Esophagus squamous epithelium (tissue), 5 donors: ENCODE data around the gene SACM1L. TPM values are rescaled to one million over a fixed set of nuclear protein-coding genes. Genes with fewer than 3 reads are reported as not detected.

Experiments
- DNase-seq: peaks from one replicate; lab custom pipeline; 2025; lab: John Stamatoyannopoulos, UW
- H3K27ac ChIP-seq, 4 donors: fragments of 200-600 bp; sonication (generic); one replicate each; pipeline ENCODE4 v1.5.1; 2016 to 2019; ENCODE audit warnings: mild to moderate bottlenecking in 1 of 4
- H3K27me3 ChIP-seq, 4 donors: fragments of 200-600 bp; sonication (generic); 1 replicate in 3 of 4; 2 replicates in 1 of 4; pipeline versions ENCODE4 v1.5.1 to v1.6.0; 2017 to 2021; ENCODE audit warnings: antibody characterized with exemption in 1 of 4
- H3K36me3 ChIP-seq, 3 donors: fragments of 200-600 bp; sonication (generic); one replicate each; pipeline ENCODE4 v1.5.1; 2016 to 2019
- H3K4me1 ChIP-seq, 3 donors: fragments of 200-600 bp; sonication (generic); one replicate each; pipeline ENCODE4 v1.5.1; 2017 to 2019
- H3K4me3 ChIP-seq, 4 donors: fragments of 200-600 bp; sonication (generic); 1 replicate in 3 of 4; 2 replicates in 1 of 4; pipeline ENCODE4 v1.5.1; 2016 to 2019; ENCODE audit warnings: mild to moderate bottlenecking in 2 of 4, moderate library complexity in 1 of 4
- H3K9me3 ChIP-seq, 3 donors: fragments of 200-600 bp; sonication (generic); one replicate each; pipeline ENCODE4 v1.5.1; 2016 to 2019
- POLR2A ChIP-seq, 4 donors: fragments of 450-650 bp; IDR thresholded peaks; one replicate each; pipeline ENCODE4 v1.6.1; 2017; ENCODE audit warnings: antibody characterized with exemption in 4 of 4, mild to moderate bottlenecking in 4 of 4, moderate library complexity in 3 of 4
- WGBS, 2 donors: methylation state at CpG; one replicate each; pipeline ENCODE4 v1.1.5; 2018; 5-methylcytosine and 5-hydroxymethylcytosine counted together
- intact Hi-C: fragments of 100-400 bp; cut with DNase I; formaldehyde crosslinking; loops from one replicate; pipeline ENCODE4 v1.15.0; 2022
- total RNA-seq, 4 donors: library from RNA; depleted of rRNA; stranded (reverse); fragments of >200 nt; gene quantifications; one replicate each; pipeline ENCODE4 v1.1.0, GENCODE V29; 2016
- TF ChIP-seq, protein P1 (sequence below), 6 experiments: fragments of 450-650 bp in 4 of 6; fragments of 200-600 bp in 2 of 6; sonication (generic) in 2 of 6; IDR thresholded peaks; one replicate each; pipeline ENCODE4 v1.5.1; 2016 to 2019; ENCODE audit warnings: antibody characterized with exemption in 6 of 6, mild to moderate bottlenecking in 4 of 6, moderate library complexity in 4 of 6
- donor health status: DM: yes; HTN: yes; CAD: no.

SACM1L gene
- total RNA-seq, 4 donors from 2014 or later = 22.7 to 42.2 (median 27.2) TPM

DNA sequence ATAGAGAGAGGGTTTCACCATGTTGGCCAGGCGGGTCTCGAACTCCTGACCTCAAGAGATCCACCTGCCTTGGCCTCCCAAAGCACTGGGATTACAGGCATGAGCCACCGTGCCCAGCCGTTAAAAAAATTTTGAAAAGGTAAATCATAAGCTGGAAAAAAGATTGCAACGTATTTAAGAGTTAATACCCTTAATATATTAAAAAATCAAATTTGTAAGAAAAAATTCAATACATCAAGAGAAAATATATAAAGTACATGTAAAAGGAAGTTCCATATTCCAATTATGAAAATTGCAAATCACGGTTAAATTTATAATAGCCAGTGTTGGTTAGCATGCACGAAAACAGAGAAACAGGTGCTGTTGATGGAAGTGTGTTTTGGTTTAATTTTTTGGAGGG, 2.3 kb upstream of the SACM1L start:
- TF ChIP-seq, protein P1, sequence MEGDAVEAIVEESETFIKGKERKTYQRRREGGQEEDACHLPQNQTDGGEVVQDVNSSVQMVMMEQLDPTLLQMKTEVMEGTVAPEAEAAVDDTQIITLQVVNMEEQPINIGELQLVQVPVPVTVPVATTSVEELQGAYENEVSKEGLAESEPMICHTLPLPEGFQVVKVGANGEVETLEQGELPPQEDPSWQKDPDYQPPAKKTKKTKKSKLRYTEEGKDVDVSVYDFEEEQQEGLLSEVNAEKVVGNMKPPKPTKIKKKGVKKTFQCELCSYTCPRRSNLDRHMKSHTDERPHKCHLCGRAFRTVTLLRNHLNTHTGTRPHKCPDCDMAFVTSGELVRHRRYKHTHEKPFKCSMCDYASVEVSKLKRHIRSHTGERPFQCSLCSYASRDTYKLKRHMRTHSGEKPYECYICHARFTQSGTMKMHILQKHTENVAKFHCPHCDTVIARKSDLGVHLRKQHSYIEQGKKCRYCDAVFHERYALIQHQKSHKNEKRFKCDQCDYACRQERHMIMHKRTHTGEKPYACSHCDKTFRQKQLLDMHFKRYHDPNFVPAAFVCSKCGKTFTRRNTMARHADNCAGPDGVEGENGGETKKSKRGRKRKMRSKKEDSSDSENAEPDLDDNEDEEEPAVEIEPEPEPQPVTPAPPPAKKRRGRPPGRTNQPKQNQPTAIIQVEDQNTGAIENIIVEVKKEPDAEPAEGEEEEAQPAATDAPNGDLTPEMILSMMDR (IDR thresholded peaks at IDR 0.05) = no peak
- TF ChIP-seq POLR2A (IDR thresholded peaks at IDR 0.05) = no peak
- 88 to 90% methylated on average over 7 of the region's 7 CpGs for WGBS, 2 donors
- H3K36me3 ChIP-seq = peaks cover 0 to 10% (median 0%) of the 10 kb centered on the region in 3 donors
- no peak overlapping the region for H3K27ac ChIP-seq
- no peak for DNase-seq
- peaks cover 0 to 4% (median 0%) of the 10 kb centered on the region in 3 donors for H3K9me3 ChIP-seq
- no peak overlapping the region for H3K4me3 ChIP-seq
- peaks cover 16 to 42% (median 24%) of the 10 kb centered on the region in 3 donors for H3K4me1 ChIP-seq
- H3K27me3 ChIP-seq = no peaks in the 10 kb centered on the region
- intact Hi-C loops = no loop called here

DNA sequence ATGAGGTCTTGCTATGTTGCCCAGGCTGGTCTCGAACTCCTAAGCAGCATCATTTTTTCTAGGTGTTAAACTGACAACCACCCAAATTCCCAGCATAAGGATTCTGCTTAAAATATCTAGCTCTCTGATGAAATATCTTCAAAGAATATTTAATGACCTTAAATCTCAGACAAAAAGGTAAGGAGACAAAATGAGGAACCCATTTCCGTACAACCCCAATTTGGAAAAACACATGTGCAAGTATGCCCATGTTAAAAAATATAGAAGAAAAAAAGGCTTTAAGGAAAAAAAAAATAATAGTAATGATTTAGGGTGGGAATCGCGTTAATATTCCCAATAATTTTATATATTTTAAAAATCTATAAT, 1.4 kb upstream of the SACM1L start:
- H3K4me3 ChIP-seq = peak overlapping the region in 3 of 4 donors; percentile 78 to 84 (median 83)
- TF ChIP-seq, protein P1 (IDR thresholded peaks at IDR 0.05) = no peak
- TF ChIP-seq POLR2A (IDR thresholded peaks at IDR 0.05) = no peak
- H3K4me1 ChIP-seq = peaks cover 24 to 51% (median 24%) of the 10 kb centered on the region in 3 donors
- H3K27me3 ChIP-seq = no peaks in the 10 kb centered on the region
- peaks cover 0 to 2% (median 0%) of the 10 kb centered on the region in 3 donors for H3K9me3 ChIP-seq
- WGBS, 2 donors = 25 to 30% methylated on average over 4 of the region's 4 CpGs
- DNase-seq = no peak
- peak overlapping the region in 2 of 4 donors; percentile 95 for H3K27ac ChIP-seq
- peaks cover 0 to 9% (median 0%) of the 10 kb centered on the region in 3 donors for H3K36me3 ChIP-seq
- intact Hi-C loops = no loop called here

DNA sequence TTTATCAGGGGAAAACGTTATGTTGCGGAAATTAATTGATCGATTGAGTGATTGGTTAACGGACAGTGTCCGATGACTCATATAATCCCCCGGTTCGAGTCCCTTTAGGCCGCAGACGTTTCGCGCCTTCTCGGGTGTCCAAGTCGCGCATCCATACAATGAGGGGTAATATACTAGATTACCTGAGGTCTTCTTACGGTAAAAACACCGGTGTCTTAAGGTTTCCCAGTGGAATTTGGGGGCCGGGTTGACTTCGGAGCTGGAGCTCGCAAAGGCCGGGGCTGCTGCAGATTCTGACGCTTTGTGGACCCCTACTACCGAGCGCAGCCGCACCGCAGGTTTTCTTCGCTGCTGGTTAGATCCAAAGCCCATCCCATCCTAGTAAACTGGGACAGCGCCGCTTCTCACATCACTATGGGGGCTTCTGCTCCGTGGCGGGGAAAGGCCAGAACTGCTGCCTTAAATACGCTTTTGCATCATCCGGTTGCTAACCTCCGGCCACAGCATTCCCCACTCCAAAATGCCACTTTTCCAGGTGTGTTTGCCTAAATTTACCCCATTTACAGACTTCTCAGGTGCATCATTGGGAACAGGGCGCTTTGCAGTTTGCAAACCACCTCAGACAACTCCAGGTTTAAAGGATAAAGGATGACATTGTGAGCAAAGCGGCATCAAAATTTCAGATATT, 858 bp upstream of the SACM1L start:
- WGBS, 2 donors = 0 to 2% methylated on average over 29 to 35 of the region's 35 CpGs

DNA sequence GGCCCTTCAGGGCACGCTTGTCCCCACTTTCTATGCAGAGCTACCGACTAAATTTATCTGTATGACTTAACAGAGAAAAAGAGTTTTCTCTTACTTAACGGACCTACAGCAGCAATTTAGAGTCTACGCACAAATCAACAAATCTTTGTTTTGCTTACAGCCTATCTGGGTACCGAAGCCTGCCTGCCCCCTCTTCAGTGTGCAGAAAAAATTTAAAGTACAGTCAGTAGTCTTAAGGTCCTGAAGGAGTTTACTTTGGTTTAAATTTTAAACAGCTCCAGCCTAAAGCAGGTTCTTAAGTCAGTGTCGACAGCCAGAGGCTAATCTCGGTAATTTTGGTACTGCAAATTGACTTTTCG, 570 bp downstream of the SACM1L start:
- H3K27me3 ChIP-seq = no peaks in the 10 kb centered on the region
- H3K27ac ChIP-seq = peak overlapping the region; percentile 92 to 95 (median 94)
- TF ChIP-seq, protein P1 (IDR thresholded peaks at IDR 0.05) = no peak
- TF ChIP-seq POLR2A (IDR thresholded peaks at IDR 0.05) = no peak
- peaks cover 0 to 9% (median 0%) of the 10 kb centered on the region in 3 donors for H3K36me3 ChIP-seq
- no peaks in the 10 kb centered on the region for H3K9me3 ChIP-seq
- intact Hi-C loops = no loop called here
- DNase-seq = no peak
- peak overlapping the region; percentile 78 to 85 (median 84) for H3K4me3 ChIP-seq
- WGBS, 2 donors = 0 to 2% methylated on average over 6 to 8 of the region's 8 CpGs
- H3K4me1 ChIP-seq = peaks cover 21 to 65% (median 41%) of the 10 kb centered on the region in 3 donors

More for the DNA sequence above, 858 bp upstream of the SACM1L start:
- no peaks in the 10 kb centered on the region for H3K9me3 ChIP-seq
- H3K4me3 ChIP-seq = peak overlapping the region; percentile 78 to 85 (median 84)
- H3K4me1 ChIP-seq = peaks cover 24 to 56% (median 28%) of the 10 kb centered on the region in 3 donors
- intact Hi-C loops = no loop called here
- no peaks in the 10 kb centered on the region for H3K27me3 ChIP-seq
- no peak for DNase-seq
- TF ChIP-seq, protein P1 (IDR thresholded peaks at IDR 0.05) = no peak
- no peak for TF ChIP-seq POLR2A (IDR thresholded peaks at IDR 0.05)
- H3K27ac ChIP-seq = peak overlapping the region; percentile 92 to 95 (median 94)
- H3K36me3 ChIP-seq = peaks cover 0 to 9% (median 0%) of the 10 kb centered on the region in 3 donors

DNA sequence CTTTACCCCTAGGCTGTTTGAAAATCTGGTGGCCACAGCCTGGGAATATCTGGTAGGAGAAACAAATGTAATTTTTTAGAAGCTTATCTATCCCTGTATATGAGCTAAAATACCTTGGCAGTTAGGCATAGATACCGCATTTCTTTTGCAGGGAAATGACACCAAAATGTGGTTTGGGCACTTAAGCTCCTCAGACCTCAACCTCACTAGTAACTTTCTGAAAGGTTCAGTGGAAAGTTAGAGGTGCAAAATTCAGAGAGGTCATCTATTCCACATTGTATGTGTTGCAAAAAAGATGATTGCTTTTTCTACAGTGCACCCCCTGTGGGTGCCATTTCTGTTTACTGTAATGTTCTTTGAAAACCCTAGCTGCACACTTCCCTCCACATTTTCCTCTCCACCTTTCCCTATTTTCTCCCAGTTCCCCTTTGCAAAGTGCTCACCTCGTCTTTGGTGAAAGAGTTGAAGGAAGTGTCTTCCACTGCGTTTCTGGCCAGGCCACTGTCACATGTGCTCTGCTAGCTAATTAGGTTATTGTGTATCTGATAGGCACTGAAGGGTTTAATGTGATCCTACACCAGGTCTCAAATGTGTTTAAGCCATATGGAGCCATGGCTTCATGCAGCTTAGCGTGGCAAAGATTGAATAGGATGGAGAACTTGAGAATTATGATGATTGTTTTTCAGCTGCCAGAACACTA, 1.3 kb downstream of the SACM1L start:
- 7 to 15% methylated on average over 4 of the region's 4 CpGs for WGBS, 2 donors
- peak overlapping the region; percentile 78 to 85 (median 84) for H3K4me3 ChIP-seq
- intact Hi-C loops = no loop called here

More for the DNA sequence above, 1.3 kb downstream of the SACM1L start:
- H3K27ac ChIP-seq = peak overlapping the region in 3 of 4 donors; percentile 92 to 95 (median 95)
- no peaks in the 10 kb centered on the region for H3K9me3 ChIP-seq
- TF ChIP-seq POLR2A (IDR thresholded peaks at IDR 0.05) = no peak
- TF ChIP-seq, protein P1 (IDR thresholded peaks at IDR 0.05) = no peak
- no peaks in the 10 kb centered on the region for H3K27me3 ChIP-seq
- peaks cover 21 to 72% (median 41%) of the 10 kb centered on the region in 3 donors for H3K4me1 ChIP-seq
- H3K36me3 ChIP-seq = peaks cover 0 to 11% (median 0%) of the 10 kb centered on the region in 3 donors
- DNase-seq = no peak
